WTC11 (cell line): ENCODE measurements around the gene ZNF256. TPM values are rescaled to one million over a fixed set of nuclear protein-coding genes. Genes with fewer than 3 reads are reported as not detected.

Experiments used
- ATAC-seq: fragments of 200-7000 bp; cut with Tn5 transposase; 2 replicates; pipeline ENCODE4 v1.10.0; 2021; ENCODE audit warnings: mild to moderate bottlenecking, moderate library complexity
- CTCF ChIA-PET: fragments of 300-600 bp; sonication (Branson Sonifier 250); formaldehyde crosslinking; loops from one replicate; lab custom pipeline; 2021; ENCODE audit warnings: antibody characterized with exemption; lab: Charles Lee
- POLR2A ChIA-PET: fragments of 350-600 bp; sonication (Branson Sonifier 250); formaldehyde crosslinking; loops from one replicate; lab custom pipeline; 2021; ENCODE audit warnings: antibody characterized with exemption; lab: Charles Lee
- DNase-seq: peaks from one replicate; pipeline ENCODE4 v3.0.0; 2021; ENCODE audit warnings: low spot score
- H3K27ac Mint-ChIP-seq: 2 replicates; pipeline ENCODE4 v1.8.0; 2021; ENCODE audit warnings: mixed read lengths
- H3K27me3 Mint-ChIP-seq: 2 replicates; pipeline ENCODE4 v1.8.0; 2021; ENCODE audit warnings: low read depth, mild to moderate bottlenecking, moderate library complexity, mixed read lengths
- H3K36me3 Mint-ChIP-seq: 2 replicates; pipeline ENCODE4 v1.8.0; 2021; ENCODE audit warnings: mixed read lengths
- H3K4me1 Mint-ChIP-seq: 2 replicates; pipeline ENCODE4 v1.8.0; 2022; ENCODE audit warnings: mixed read lengths
- H3K4me3 Mint-ChIP-seq: 2 replicates; pipeline ENCODE4 v1.8.0; 2021; ENCODE audit warnings: mild to moderate bottlenecking, moderate library complexity, mixed read lengths
- H3K9me3 Mint-ChIP-seq: 2 replicates; pipeline ENCODE4 v1.8.0; 2021; ENCODE audit warnings: mixed read lengths
- ATF2 ChIP-seq: sonication (generic); formaldehyde crosslinking; IDR thresholded peaks from 2 replicates; pipeline ENCODE4 v1.8.1; 2022; ENCODE audit warnings: low read depth, missing genetic modification reagents, borderline replicate concordance
- CBFB ChIP-seq: sonication (generic); formaldehyde crosslinking; IDR thresholded peaks from 2 replicates; pipeline ENCODE4 v1.8.1; 2022; ENCODE audit warnings: mild to moderate bottlenecking, low read depth, missing genetic modification reagents
- CREB1 ChIP-seq: sonication (generic); formaldehyde crosslinking; IDR thresholded peaks from 2 replicates; pipeline ENCODE4 v1.8.0; 2023; ENCODE audit warnings: mild to moderate bottlenecking, missing genetic modification reagents
- ETV6 ChIP-seq: sonication (generic); formaldehyde crosslinking; IDR thresholded peaks from 2 replicates; pipeline ENCODE4 v1.8.1; 2022; ENCODE audit warnings: mild to moderate bottlenecking, missing genetic modification reagents
- HMGA2 ChIP-seq: fragments of 250-450 bp; sonication (Bioruptor Pico); IDR thresholded peaks from 2 replicates; pipeline ENCODE4 v1.4.0; 2021; ENCODE audit warnings: mild to moderate bottlenecking, moderate library complexity
- HMGXB4 ChIP-seq: sonication (generic); formaldehyde crosslinking; IDR thresholded peaks from 2 replicates; pipeline ENCODE4 v1.8.1; 2023; ENCODE audit warnings: mild to moderate bottlenecking, moderate library complexity, missing genetic modification reagents
- MXD4 ChIP-seq: fragments of 250-450 bp; sonication (Bioruptor Pico); IDR thresholded peaks from 2 replicates; pipeline ENCODE4 v1.8.0; 2021; ENCODE audit warnings: mild to moderate bottlenecking, moderate library complexity, borderline replicate concordance
- PRDM15 ChIP-seq: sonication (generic); formaldehyde crosslinking; IDR thresholded peaks from 2 replicates; pipeline ENCODE4 v1.8.0; 2022; ENCODE audit warnings: missing genetic modification reagents
- PRRX2 ChIP-seq: fragments of 250-450 bp; sonication (Bioruptor Pico); IDR thresholded peaks from 2 replicates; pipeline ENCODE4 v1.8.0; 2021; ENCODE audit warnings: mild to moderate bottlenecking
- RELA ChIP-seq: sonication (generic); formaldehyde crosslinking; IDR thresholded peaks from 2 replicates; pipeline ENCODE4 v1.8.1; 2022; ENCODE audit warnings: missing genetic modification reagents, mild to moderate bottlenecking, borderline replicate concordance
- SMAD3 ChIP-seq: sonication (generic); formaldehyde crosslinking; IDR thresholded peaks from 2 replicates; pipeline ENCODE4 v1.8.0; 2022; ENCODE audit warnings: missing genetic modification reagents, mild to moderate bottlenecking, borderline replicate concordance
- SMAD4 ChIP-seq: sonication (generic); formaldehyde crosslinking; IDR thresholded peaks from 2 replicates; pipeline ENCODE4 v1.8.0; 2022; ENCODE audit warnings: mild to moderate bottlenecking, missing genetic modification reagents
- TEAD4 ChIP-seq: sonication (generic); formaldehyde crosslinking; IDR thresholded peaks from 2 replicates; pipeline ENCODE4 v1.8.0; 2022; ENCODE audit warnings: mild to moderate bottlenecking, missing genetic modification reagents
- ZNF138 ChIP-seq: sonication (generic); formaldehyde crosslinking; conservative IDR thresholded peaks from 2 replicates; pipeline ENCODE4 v1.8.1; 2022; ENCODE audit warnings: mild to moderate bottlenecking, moderate library complexity, missing genetic modification reagents
- ZNF232 ChIP-seq: sonication (generic); formaldehyde crosslinking; IDR thresholded peaks from 2 replicates; pipeline ENCODE4 v1.8.0; 2022; ENCODE audit warnings: mild to moderate bottlenecking, missing genetic modification reagents
- ZNF317 ChIP-seq: sonication (generic); formaldehyde crosslinking; IDR thresholded peaks from 2 replicates; pipeline ENCODE4 v1.8.1; 2023; ENCODE audit warnings: low read depth, mild to moderate bottlenecking, moderate library complexity, missing genetic modification reagents, borderline replicate concordance
- ZNF396 ChIP-seq: fragments of 250-450 bp; sonication (Bioruptor Pico); IDR thresholded peaks from 2 replicates; pipeline ENCODE4 v1.8.0; 2021; ENCODE audit warnings: mild to moderate bottlenecking, moderate library complexity, borderline replicate concordance
- ZNF512 ChIP-seq: sonication (generic); formaldehyde crosslinking; IDR thresholded peaks from 2 replicates; pipeline ENCODE4 v1.8.1; 2022; ENCODE audit warnings: missing genetic modification reagents, borderline replicate concordance
- ZNF671 ChIP-seq: fragments of 250-450 bp; sonication (Bioruptor Pico); IDR thresholded peaks from 2 replicates; pipeline ENCODE4 v1.8.0; 2021; ENCODE audit warnings: mild to moderate bottlenecking
- ZSCAN18 ChIP-seq: fragments of 250-450 bp; sonication (Bioruptor Pico); IDR thresholded peaks from 2 replicates; pipeline ENCODE4 v2.1.2; 2022; ENCODE audit warnings: mild to moderate bottlenecking, moderate library complexity
- total RNA-seq: library from RNA; stranded (reverse); gene quantifications from 3 replicates; pipeline ENCODE4 v1.2.3, GENCODE V29; 2021

ZNF256 gene
- total RNA-seq, 1 experiment from 2014 or later, result 17.9 TPM

GRCh38 chr19:57947419-57948134 lies at the start of gene ZNF256 (continued):
- peak; percentile 40; the same call in 1 of the 2 replicates for TF ChIP-seq HMGXB4

- ChIA-PET POLR2A (no interaction called here), CTCF (no interaction called here)
- no peak overlapping the region for H3K4me3 Mint-ChIP-seq
- H3K4me1 Mint-ChIP-seq, result no peaks in the 10 kb centered on the region
- TF ChIP-seq ZSCAN18 (CRISPR knock-in tag) (no peak), ZNF396 (CRISPR knock-in tag) (no peak), ATF2 (CRISPR knock-in tag) (no peak), CREB1 (CRISPR knock-in tag) (no peak), CBFB (no peak), ZNF138 (CRISPR knock-in tag) (no peak), MXD4 (no peak), PRDM15 (CRISPR knock-in tag) (no peak), SMAD3 (CRISPR knock-in tag) (no peak), PRRX2 (CRISPR knock-in tag) (no peak)
- H3K27ac Mint-ChIP-seq, result no peak overlapping the region
- H3K27me3 Mint-ChIP-seq, result no peaks in the 10 kb centered on the region
- peaks cover 75% of the 10 kb centered on the region for H3K36me3 Mint-ChIP-seq
- peaks cover 33% of the 10 kb centered on the region for H3K9me3 Mint-ChIP-seq
- DNase-seq (no peak), ATAC-seq (no peak)
These were observed 45.3 kb upstream of the ZNF256 start for GRCh38 chr19:57992841-57993240.

GRCh38 chr19:57978586-57979289 lies 31.2 kb upstream of the ZNF256 start:
- H3K36me3 Mint-ChIP-seq, result peaks cover 97% of the 10 kb centered on the region
- POLR2A ChIA-PET, result no interaction called here
- CTCF ChIA-PET, result no interaction called here
- H3K27ac Mint-ChIP-seq, result no peak overlapping the region
- H3K4me1 Mint-ChIP-seq, result no peaks in the 10 kb centered on the region
- H3K27me3 Mint-ChIP-seq, result peaks cover 35% of the 10 kb centered on the region
- H3K4me3 Mint-ChIP-seq, result no peak overlapping the region
- no peak for DNase-seq
- peaks cover 92% of the 10 kb centered on the region for H3K9me3 Mint-ChIP-seq
- no peak for ATAC-seq
- no peak for TF ChIP-seq SMAD4 (CRISPR knock-in tag)
- TF ChIP-seq ETV6 (CRISPR knock-in tag), result no peak
- TF ChIP-seq ZNF512, result no peak
- no peak for TF ChIP-seq ZNF232
- TF ChIP-seq RELA, result no peak
- TF ChIP-seq TEAD4 (CRISPR knock-in tag), result no peak
- TF ChIP-seq ZNF317 (CRISPR knock-in tag), result no peak
- no peak for TF ChIP-seq HMGXB4
- TF ChIP-seq HMGA2, result no peak
- no peak for TF ChIP-seq ZNF671
